Muscle layer of duodenum (tissue), 2 donors: Measurements from ENCODE around the gene RBFOX2.

Experiments used
- H3K27ac ChIP-seq: one replicate; pipeline ENCODE4 v1.7.0; 2013; ENCODE audit warnings: mild to moderate bottlenecking, low read length
- H3K27me3 ChIP-seq: one replicate; pipeline ENCODE4 v1.7.0; 2013; ENCODE audit warnings: low read depth, mild to moderate bottlenecking, control low read depth, low read length
- H3K36me3 ChIP-seq, 2 donors: one replicate each; pipeline ENCODE4 v1.7.0; 2013; ENCODE audit warnings: low read length in 2 of 2, control low read depth in 1 of 2, mild to moderate bottlenecking in 1 of 2; ENCODE audit not compliant: insufficient read depth in 2 of 2, control insufficient read depth in 1 of 2
- H3K4me1 ChIP-seq, 2 donors: one replicate each; pipeline ENCODE4 v1.7.0; 2013; ENCODE audit warnings: low read length in 2 of 2, mild to moderate bottlenecking in 2 of 2, control low read depth in 1 of 2, moderate library complexity in 1 of 2; ENCODE audit not compliant: insufficient read depth in 2 of 2, control insufficient read depth in 1 of 2
- H3K4me3 ChIP-seq, 2 donors: one replicate each; pipeline ENCODE4 v1.7.0; 2013; ENCODE audit warnings: low read length in 2 of 2, low read depth in 1 of 2, mild to moderate bottlenecking in 1 of 2
- H3K9me3 ChIP-seq, 2 donors: one replicate each; pipeline ENCODE4 v1.7.0; 2013; ENCODE audit warnings: low read length in 2 of 2, control low read depth in 1 of 2, mild to moderate bottlenecking in 1 of 2; ENCODE audit not compliant: control insufficient read depth in 1 of 2
- donor health status: healthy.

Gene RBFOX2

GRCh38 chr22:35838855-35839576 is 189.6 kb downstream of the RBFOX2 start:
- H3K4me3 ChIP-seq: peak overlapping the region; percentile 64 to 68
- no peaks in the 10 kb centered on the region for H3K36me3 ChIP-seq
- no peaks in the 10 kb centered on the region for H3K9me3 ChIP-seq
- H3K27ac ChIP-seq: peak overlapping the region; percentile 87
- peaks cover 21 to 47% of the 10 kb centered on the region in 2 donors for H3K4me1 ChIP-seq
- no peaks in the 10 kb centered on the region for H3K27me3 ChIP-seq

- Histone ChIP-seq H3K27me3 (no peaks in the 10 kb centered on the region), H3K9me3 (no peaks in the 10 kb centered on the region), H3K4me1 (peaks cover 23 to 56% of the 10 kb centered on the region in 2 donors), H3K4me3 (peak overlapping the region; percentile 51 to 55), H3K27ac (peak overlapping the region; percentile 89), H3K36me3 (no peaks in the 10 kb centered on the region)
Measured at GRCh38 chr22:35837101-35837727, 191.4 kb downstream of the RBFOX2 start.

- H3K9me3 ChIP-seq: no peaks in the 10 kb centered on the region
- peak overlapping the region; percentile 51 to 55 for H3K4me3 ChIP-seq
- peak overlapping the region; percentile 89 for H3K27ac ChIP-seq
- no peaks in the 10 kb centered on the region for H3K27me3 ChIP-seq
- H3K36me3 ChIP-seq: no peaks in the 10 kb centered on the region
- H3K4me1 ChIP-seq: peaks cover 23 to 59% of the 10 kb centered on the region in 2 donors
Measured at GRCh38 chr22:35835998-35836691, 192.5 kb downstream of the RBFOX2 start.

GRCh38 chr22:35835267-35835997 is 193.2 kb downstream of the RBFOX2 start:
- H3K4me3 ChIP-seq: peak overlapping the region; percentile 51 to 55
- peaks cover 23 to 59% of the 10 kb centered on the region in 2 donors for H3K4me1 ChIP-seq
- no peaks in the 10 kb centered on the region for H3K9me3 ChIP-seq
- H3K36me3 ChIP-seq: no peaks in the 10 kb centered on the region
- H3K27me3 ChIP-seq: no peaks in the 10 kb centered on the region
- peak overlapping the region; percentile 89 for H3K27ac ChIP-seq

GRCh38 chr22:35834061-35834460 is 194.6 kb downstream of the RBFOX2 start:
- no peaks in the 10 kb centered on the region for H3K36me3 ChIP-seq
- H3K9me3 ChIP-seq: no peaks in the 10 kb centered on the region
- peaks cover 23 to 51% of the 10 kb centered on the region in 2 donors for H3K4me1 ChIP-seq
- peak overlapping the region; percentile 83 for H3K27ac ChIP-seq
- no peak overlapping the region for H3K4me3 ChIP-seq
- no peaks in the 10 kb centered on the region for H3K27me3 ChIP-seq

GRCh38 chr22:35830305-35830704 is 198.3 kb downstream of the RBFOX2 start:
- peaks cover 12 to 28% of the 10 kb centered on the region in 2 donors for H3K4me1 ChIP-seq
- H3K36me3 ChIP-seq: no peaks in the 10 kb centered on the region
- H3K4me3 ChIP-seq: no peak overlapping the region
- H3K9me3 ChIP-seq: no peaks in the 10 kb centered on the region
- no peaks in the 10 kb centered on the region for H3K27me3 ChIP-seq
- no peak overlapping the region for H3K27ac ChIP-seq

- Histone ChIP-seq H3K36me3 (no peaks in the 10 kb centered on the region), H3K27me3 (no peaks in the 10 kb centered on the region), H3K27ac (no peak overlapping the region), H3K4me1 (peaks cover 10 to 19% of the 10 kb centered on the region in 2 donors), H3K9me3 (no peaks in the 10 kb centered on the region), H3K4me3 (no peak overlapping the region)
Measured at GRCh38 chr22:35824256-35824655, 204.4 kb downstream of the RBFOX2 start.

GRCh38 chr22:35821654-35822053 is 207.0 kb downstream of the RBFOX2 start:
- no peaks in the 10 kb centered on the region for H3K27me3 ChIP-seq
- H3K36me3 ChIP-seq: no peaks in the 10 kb centered on the region
- H3K4me1 ChIP-seq: peaks cover 10 to 28% of the 10 kb centered on the region in 2 donors
- no peak overlapping the region for H3K4me3 ChIP-seq
- H3K27ac ChIP-seq: no peak overlapping the region
- no peaks in the 10 kb centered on the region for H3K9me3 ChIP-seq

GRCh38 chr22:35819421-35819820 is 209.2 kb downstream of the RBFOX2 start:
- no peaks in the 10 kb centered on the region for H3K9me3 ChIP-seq
- no peak overlapping the region for H3K27ac ChIP-seq
- H3K36me3 ChIP-seq: no peaks in the 10 kb centered on the region
- peaks cover 10 to 29% of the 10 kb centered on the region in 2 donors for H3K4me1 ChIP-seq
- no peak overlapping the region for H3K4me3 ChIP-seq
- H3K27me3 ChIP-seq: no peaks in the 10 kb centered on the region

- Histone ChIP-seq H3K4me3 (no peak overlapping the region), H3K27ac (no peak overlapping the region), H3K27me3 (no peaks in the 10 kb centered on the region), H3K4me1 (peaks cover 10 to 29% of the 10 kb centered on the region in 2 donors), H3K9me3 (no peaks in the 10 kb centered on the region), H3K36me3 (no peaks in the 10 kb centered on the region)
Measured at GRCh38 chr22:35818897-35819296, 209.7 kb downstream of the RBFOX2 start.

- no peak overlapping the region for H3K27ac ChIP-seq
- peaks cover 12 to 18% of the 10 kb centered on the region in 2 donors for H3K36me3 ChIP-seq
- H3K4me3 ChIP-seq: no peak overlapping the region
- H3K9me3 ChIP-seq: no peaks in the 10 kb centered on the region
- H3K4me1 ChIP-seq: peaks cover 0 to 10% of the 10 kb centered on the region in 2 donors
- no peaks in the 10 kb centered on the region for H3K27me3 ChIP-seq
Measured at GRCh38 chr22:35812600-35812999, 216.0 kb downstream of the RBFOX2 start.
